NCI-H510A (cell line): Measurements from ENCODE around the gene TGFB1I1.
"Not testable (repeated sequence)": the region's sequence is repeated elsewhere in the genome, so short reads cannot be mapped to it uniquely, and the experiment has no call there.

Experiments
- DNase-seq: peaks from one replicate; lab custom pipeline; 2025; lab: John Stamatoyannopoulos, UW

Gene TGFB1I1

GRCh38 chr16:31487720-31488467 is 15.9 kb downstream of the TGFB1I1 start:
- DNase-seq, result peak; percentile 91

- no peak for DNase-seq
Measured at GRCh38 chr16:31488468-31489297, 16.7 kb downstream of the TGFB1I1 start.

GRCh38 chr16:31489298-31489564 is 17.3 kb downstream of the TGFB1I1 start:
- DNase-seq, result no peak

- no peak for DNase-seq
Measured at GRCh38 chr16:31489616-31490584, 17.9 kb downstream of the TGFB1I1 start.

GRCh38 chr16:31491778-31492418 is 19.9 kb downstream of the TGFB1I1 start:
- DNase-seq, result no peak

GRCh38 chr16:31493506-31494125 is 21.7 kb downstream of the TGFB1I1 start:
- DNase-seq, result no peak

- no peak for DNase-seq
Measured at GRCh38 chr16:31496670-31497069, 24.7 kb downstream of the TGFB1I1 start.

GRCh38 chr16:31498493-31498892 is 26.5 kb downstream of the TGFB1I1 start:
- DNase-seq, result no peak

- no peak for DNase-seq
Measured at GRCh38 chr16:31499928-31500327, 28.0 kb downstream of the TGFB1I1 start.

- no peak for DNase-seq
Measured at GRCh38 chr16:31501226-31501965, 29.4 kb downstream of the TGFB1I1 start.

- no peak for DNase-seq
Measured at GRCh38 chr16:31501966-31502348, 30.0 kb downstream of the TGFB1I1 start.

- no peak for DNase-seq
Measured at GRCh38 chr16:31502981-31503380, 31.0 kb downstream of the TGFB1I1 start.

GRCh38 chr16:31503555-31503954 is 31.6 kb downstream of the TGFB1I1 start:
- not testable (repeated sequence) for DNase-seq

GRCh38 chr16:31504159-31504558 is 32.2 kb downstream of the TGFB1I1 start:
- no peak for DNase-seq

GRCh38 chr16:31505483-31505882 is 33.5 kb downstream of the TGFB1I1 start:
- no peak for DNase-seq

- DNase-seq, result no peak
Measured at GRCh38 chr16:31507617-31507928, 35.6 kb downstream of the TGFB1I1 start.

- DNase-seq, result peak; percentile 91
Measured at GRCh38 chr16:31507929-31508705, 36.2 kb downstream of the TGFB1I1 start, which contains the start of gene RUSF1. Gene RUSF1, minus strand, starts transcription at chr16:31508391. Its CDS starts 18 bp downstream, at chr16:31508373.

GRCh38 chr16:31508706-31509195 is 36.8 kb downstream of the TGFB1I1 start:
- DNase-seq, result no peak

- no peak for DNase-seq
Measured at GRCh38 chr16:31513126-31513525, 41.2 kb downstream of the TGFB1I1 start.

GRCh38 chr16:31513884-31514283 is 41.9 kb downstream of the TGFB1I1 start:
- DNase-seq, result no peak
